Memory B cell (primary cell): ENCODE results near the gene PUS1.

Experiments used
- ATAC-seq: fragments of 150-1000 bp; cut with Tn5 transposase; 2 replicates; pipeline ENCODE4 v1.10.0; 2021; ENCODE audit warnings: low read depth, mild to moderate bottlenecking, moderate library complexity
- DNase-seq, 2 donors: peaks; one replicate each; pipeline ENCODE4 v3.0.0; 2022; ENCODE audit warnings: low spot score in 2 of 2
- H3K27ac Mint-ChIP-seq: one replicate; pipeline ENCODE4 v1.8.0; 2022; ENCODE audit warnings: mild to moderate bottlenecking, moderate library complexity, mixed read lengths
- H3K27me3 Mint-ChIP-seq: one replicate; pipeline ENCODE4 v1.8.0; 2022; ENCODE audit warnings: mixed read lengths
- H3K36me3 Mint-ChIP-seq: one replicate; pipeline ENCODE4 v1.8.0; 2022; ENCODE audit warnings: mild to moderate bottlenecking, mixed read lengths
- H3K4me1 Mint-ChIP-seq: one replicate; pipeline ENCODE4 v1.8.0; 2022; ENCODE audit warnings: mixed read lengths
- H3K4me3 Mint-ChIP-seq: one replicate; pipeline ENCODE4 v1.8.0; 2022; ENCODE audit warnings: mild to moderate bottlenecking, moderate library complexity, mixed read lengths
- H3K9me3 Mint-ChIP-seq: one replicate; pipeline ENCODE4 v1.8.0; 2022; ENCODE audit warnings: mixed read lengths

The PUS1 gene

DNA sequence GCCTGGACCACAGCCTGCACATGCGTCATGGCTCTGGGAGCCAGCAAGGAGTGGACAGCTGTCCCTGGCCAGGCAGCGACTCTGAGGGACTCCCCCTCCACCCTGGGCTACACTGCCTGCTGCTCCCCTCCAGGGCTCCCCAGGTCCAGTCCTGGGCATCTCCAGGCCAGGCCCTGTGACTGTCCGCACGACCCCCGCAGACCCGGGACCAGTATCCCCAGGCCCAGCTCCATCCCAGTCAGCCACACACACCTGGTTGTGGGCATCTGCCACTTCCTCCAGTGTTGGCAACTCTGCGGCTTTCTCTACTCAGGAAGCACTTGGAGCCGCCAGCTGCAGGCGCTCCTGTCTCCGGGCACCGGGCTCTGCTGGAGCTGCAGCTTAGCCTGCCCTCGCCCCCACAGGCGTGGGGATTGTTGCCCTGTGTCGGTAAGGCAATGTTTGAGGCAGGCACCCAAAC, 32.2 kb upstream of the PUS1 start:
- Mint-ChIP-seq H3K27ac (peak overlapping the region; percentile 88), H3K9me3 (no peaks in the 10 kb centered on the region), H3K4me1 (peaks cover 9% of the 10 kb centered on the region), H3K4me3 (peak overlapping the region; percentile 79), H3K36me3 (no peaks in the 10 kb centered on the region), H3K27me3 (no peaks in the 10 kb centered on the region)
- ATAC-seq (no peak), DNase-seq (no peak)

DNA sequence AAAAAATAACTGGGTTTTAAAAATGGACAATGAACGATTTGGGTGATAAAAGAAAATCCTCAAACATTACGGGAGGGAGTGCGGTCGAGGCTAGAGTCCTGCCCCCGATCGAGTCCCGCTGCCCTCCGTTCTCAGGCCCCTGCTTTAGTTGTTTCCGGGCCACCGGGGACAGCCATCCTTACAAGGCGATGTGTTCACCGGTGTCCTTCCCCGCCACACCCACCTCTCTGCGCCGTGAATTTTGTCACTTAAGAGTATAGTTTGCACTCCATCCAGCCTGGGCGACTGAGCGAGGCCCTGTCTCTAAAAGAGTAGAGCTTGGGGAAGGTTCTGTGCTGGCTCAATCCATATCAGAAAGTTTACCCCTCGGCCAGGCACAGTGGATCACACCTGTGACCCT, 31.8 kb upstream of the PUS1 start:
- H3K27me3 Mint-ChIP-seq = no peaks in the 10 kb centered on the region
- no peak for DNase-seq
- no peaks in the 10 kb centered on the region for H3K9me3 Mint-ChIP-seq
- H3K27ac Mint-ChIP-seq = peak overlapping the region; percentile 88
- peak overlapping the region; percentile 2 for H3K4me3 Mint-ChIP-seq
- no peak for ATAC-seq
- H3K36me3 Mint-ChIP-seq = peaks cover 1% of the 10 kb centered on the region
- H3K4me1 Mint-ChIP-seq = peaks cover 10% of the 10 kb centered on the region

DNA sequence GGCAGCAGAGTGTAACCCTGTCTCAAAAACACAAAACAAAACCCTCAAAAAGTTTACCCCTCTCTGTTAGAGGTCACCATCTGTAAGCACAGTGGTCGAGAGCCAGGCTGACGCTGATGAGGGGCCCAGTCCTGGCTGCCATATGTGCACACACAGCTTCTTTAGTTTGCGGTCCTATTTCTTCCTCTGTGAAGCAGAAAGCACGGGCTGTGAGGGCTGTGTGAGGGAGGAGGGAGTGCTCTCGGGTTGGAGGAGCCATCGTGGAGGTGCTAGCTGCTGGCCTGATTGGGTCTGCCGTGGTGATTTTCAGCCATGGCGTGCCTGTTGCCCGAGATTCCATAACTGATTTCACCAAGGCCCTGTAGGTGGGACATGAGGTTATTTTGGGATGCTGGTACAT, 31.2 kb upstream of the PUS1 start:
- no peak for DNase-seq
- no peak overlapping the region for H3K27ac Mint-ChIP-seq
- no peak overlapping the region for H3K4me3 Mint-ChIP-seq

DNA sequence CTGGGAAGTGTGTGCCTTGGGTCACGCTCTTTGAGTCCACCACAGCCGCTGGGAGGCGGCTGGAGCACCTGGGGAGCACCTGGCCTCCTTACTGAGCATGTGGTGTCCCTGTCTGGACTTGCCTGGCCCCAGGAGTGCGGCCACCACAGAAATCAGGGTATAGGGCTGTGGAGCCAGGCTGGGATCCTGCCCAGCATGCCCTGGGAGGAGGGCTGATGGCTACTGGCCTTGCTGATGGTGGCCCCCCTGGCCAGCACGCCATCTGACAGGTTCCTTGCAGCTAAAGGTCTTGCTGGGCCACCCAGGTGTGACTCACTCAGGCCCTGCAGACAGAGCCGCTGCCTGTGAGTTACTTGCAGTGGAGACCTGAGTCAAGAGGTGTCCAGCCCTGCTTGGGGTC, 28.7 kb upstream of the PUS1 start:
- DNase-seq = no peak
- Mint-ChIP-seq H3K27ac (no peak overlapping the region), H3K4me3 (no peak overlapping the region), H3K36me3 (peaks cover 1% of the 10 kb centered on the region), H3K9me3 (no peaks in the 10 kb centered on the region), H3K4me1 (peaks cover 14% of the 10 kb centered on the region), H3K27me3 (no peaks in the 10 kb centered on the region)
- ATAC-seq = no peak

More for the DNA sequence above, 31.2 kb upstream of the PUS1 start:
- Mint-ChIP-seq H3K4me1 (peaks cover 11% of the 10 kb centered on the region), H3K36me3 (peaks cover 1% of the 10 kb centered on the region), H3K9me3 (no peaks in the 10 kb centered on the region), H3K27me3 (no peaks in the 10 kb centered on the region)
- no peak for ATAC-seq

DNA sequence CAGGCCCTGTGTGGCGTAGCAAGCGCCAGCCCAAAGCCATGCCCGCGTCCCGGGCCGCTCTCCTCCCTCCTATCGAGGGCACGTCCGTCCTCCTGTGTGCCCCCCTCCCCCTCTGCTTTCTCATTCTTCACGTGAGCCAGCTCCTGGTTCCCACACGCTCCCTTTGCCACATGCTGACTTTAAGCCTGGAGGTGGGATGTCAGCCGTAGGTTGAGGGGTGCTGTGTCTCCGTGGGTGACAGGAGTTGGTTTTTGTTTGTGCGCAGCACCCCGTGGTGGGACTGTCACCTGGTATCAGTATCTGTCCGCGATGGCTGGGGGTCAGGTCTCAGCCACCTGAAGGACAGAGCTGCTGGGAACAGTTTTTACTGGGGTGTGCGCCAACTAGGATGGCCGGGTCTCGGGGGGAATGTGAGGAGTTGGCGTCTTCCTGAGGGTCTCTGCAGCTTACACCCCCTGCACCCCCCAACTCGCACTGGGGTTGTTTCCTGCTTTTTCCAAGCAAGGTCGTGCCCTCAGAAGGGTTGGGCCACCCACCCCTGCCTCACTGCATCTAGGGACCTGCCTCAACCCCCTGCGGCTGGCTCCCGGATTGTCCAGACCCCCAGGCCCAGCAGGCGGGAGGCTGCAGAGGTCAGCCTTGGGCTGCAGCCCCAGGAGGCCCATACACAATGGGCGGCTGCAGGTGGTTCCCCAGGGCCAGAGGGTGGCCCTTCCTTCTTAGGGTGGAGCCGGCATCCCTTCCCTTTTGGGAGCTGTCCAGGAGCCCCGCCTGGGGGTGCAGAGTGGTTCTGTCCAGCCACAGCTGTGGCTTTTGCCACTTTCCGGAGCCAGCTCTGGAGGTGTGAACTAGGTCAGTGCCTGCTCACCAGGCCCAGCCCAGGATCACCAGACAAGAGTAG, 27.4 kb upstream of the PUS1 start:
- H3K36me3 Mint-ChIP-seq = peaks cover 1% of the 10 kb centered on the region
- no peak overlapping the region for H3K4me3 Mint-ChIP-seq
- H3K9me3 Mint-ChIP-seq = no peaks in the 10 kb centered on the region
- H3K27me3 Mint-ChIP-seq = no peaks in the 10 kb centered on the region
- DNase-seq (no peak), ATAC-seq (no peak)
- no peak overlapping the region for H3K27ac Mint-ChIP-seq
- H3K4me1 Mint-ChIP-seq = peaks cover 8% of the 10 kb centered on the region

DNA sequence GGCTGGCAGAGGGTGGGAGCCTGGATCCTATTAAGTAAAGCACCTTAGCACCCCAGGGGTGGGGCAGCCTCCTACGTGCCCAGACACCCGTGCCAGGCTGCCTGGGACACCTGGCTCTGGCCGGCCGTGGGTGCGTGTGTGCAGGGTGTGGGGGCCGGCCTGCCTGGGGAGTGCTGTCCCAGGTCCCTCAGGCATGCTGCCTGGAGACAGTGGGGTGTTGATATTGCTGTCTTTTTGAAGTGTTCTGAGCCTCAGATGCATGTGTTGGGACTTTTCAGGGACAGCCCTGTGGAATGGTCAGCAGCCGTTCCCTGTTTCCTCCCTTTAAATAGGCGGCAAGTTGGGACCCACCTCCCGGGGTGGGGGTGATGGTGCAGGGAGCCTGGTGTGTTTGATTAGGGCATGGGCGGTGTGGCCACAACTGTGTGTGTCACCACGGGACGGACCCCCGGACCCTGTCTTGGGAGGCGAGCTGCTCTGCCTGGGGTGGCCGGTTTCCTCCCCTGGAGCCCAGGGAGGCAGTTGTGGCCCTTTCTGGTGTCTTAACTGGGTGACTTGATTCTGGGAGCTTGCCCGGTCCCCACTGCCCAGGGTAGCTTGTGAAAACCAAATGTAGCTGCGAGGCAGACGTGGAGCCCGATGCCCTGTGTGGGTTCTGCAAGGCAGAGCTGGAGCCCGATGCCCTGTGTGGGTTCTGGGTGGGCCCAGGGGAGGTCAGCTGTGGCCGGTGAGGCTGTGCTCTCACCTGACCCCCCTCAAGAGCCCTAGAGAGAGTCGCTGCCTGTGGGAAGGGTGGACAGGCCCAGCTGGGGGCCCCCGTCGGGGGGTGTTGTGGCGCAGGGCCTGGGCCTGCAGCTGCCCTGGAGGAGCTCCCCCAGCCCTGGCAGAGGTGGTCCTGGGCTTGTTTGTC, 26.5 kb upstream of the PUS1 start:
- H3K4me3 Mint-ChIP-seq = no peak overlapping the region
- no peaks in the 10 kb centered on the region for H3K9me3 Mint-ChIP-seq
- DNase-seq (no peak), ATAC-seq (no peak)
- peaks cover 1% of the 10 kb centered on the region for H3K36me3 Mint-ChIP-seq
- no peaks in the 10 kb centered on the region for H3K27me3 Mint-ChIP-seq
- H3K4me1 Mint-ChIP-seq = peaks cover 6% of the 10 kb centered on the region
- no peak overlapping the region for H3K27ac Mint-ChIP-seq

DNA sequence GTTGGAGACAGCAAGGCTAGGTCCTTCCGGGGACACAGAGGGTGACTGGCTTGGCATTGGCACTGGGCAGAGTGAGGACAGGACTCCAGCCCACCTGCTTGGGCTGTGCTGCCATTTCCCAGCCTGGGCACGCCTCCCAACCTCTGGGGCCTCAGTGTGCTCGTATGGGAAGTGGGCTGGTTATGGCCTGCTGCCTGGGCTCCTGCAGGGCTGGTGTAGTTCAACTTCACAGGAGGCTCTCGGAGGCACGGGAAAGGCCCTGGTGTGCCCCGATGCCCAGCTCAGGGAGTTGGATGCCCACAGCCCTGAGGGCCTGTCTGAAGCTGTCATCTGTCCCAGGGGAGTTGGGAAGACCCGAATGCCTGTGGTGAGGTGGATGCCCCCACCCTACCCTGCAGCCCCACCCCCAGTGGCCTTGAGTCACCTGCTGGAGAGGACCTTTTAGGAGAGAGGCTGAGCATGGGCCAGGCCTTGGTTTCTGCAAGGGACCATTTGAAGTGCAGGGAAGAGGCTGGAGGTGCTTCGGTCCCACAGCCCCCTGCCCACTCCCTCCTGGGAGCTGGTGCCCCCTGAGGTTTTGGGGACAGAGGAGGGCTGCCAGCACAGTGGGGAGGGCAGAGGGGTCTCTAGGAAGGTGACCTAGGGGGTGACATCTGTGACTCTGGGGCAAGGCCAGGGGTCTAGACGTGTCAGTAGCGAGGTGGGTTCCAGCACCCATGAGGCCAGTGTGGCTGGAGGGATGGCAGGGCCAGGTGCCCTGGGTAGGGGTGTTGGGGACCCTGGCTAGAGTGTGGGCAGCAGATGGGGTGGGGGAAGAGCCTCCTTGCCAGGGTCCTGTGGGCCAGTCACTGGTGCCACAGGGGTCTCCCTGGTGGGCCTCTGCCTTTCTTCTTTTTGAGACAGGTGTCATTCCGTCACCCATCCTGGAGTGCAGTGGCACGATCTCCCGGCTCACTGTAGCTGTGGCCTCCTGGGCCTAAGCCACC, 25.5 kb upstream of the PUS1 start:
- Mint-ChIP-seq H3K27ac (no peak overlapping the region), H3K4me3 (no peak overlapping the region), H3K9me3 (no peaks in the 10 kb centered on the region), H3K36me3 (peaks cover 1% of the 10 kb centered on the region), H3K27me3 (no peaks in the 10 kb centered on the region), H3K4me1 (peaks cover 6% of the 10 kb centered on the region)
- DNase-seq = no peak
- no peak for ATAC-seq

DNA sequence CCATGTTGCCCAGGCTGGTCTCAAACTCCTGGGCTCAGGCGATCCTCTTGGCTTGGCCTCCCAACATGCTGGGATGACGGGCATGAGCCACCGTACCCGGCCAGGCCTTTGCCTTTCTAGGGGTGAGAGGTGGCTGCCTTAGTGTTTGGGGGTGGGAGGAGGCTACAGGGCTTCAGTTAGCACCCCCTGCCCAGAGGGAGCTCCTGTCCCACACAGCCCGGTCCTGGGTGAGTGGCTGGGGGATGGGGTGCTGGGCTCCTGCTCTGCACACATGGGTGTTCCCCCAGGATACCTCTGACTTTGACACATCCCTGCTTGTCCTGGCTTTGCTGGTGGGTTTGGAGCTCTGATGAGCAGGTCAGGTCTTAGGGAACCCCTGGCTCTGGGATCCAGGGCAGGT, 24.7 kb upstream of the PUS1 start:
- no peak overlapping the region for H3K27ac Mint-ChIP-seq

DNA sequence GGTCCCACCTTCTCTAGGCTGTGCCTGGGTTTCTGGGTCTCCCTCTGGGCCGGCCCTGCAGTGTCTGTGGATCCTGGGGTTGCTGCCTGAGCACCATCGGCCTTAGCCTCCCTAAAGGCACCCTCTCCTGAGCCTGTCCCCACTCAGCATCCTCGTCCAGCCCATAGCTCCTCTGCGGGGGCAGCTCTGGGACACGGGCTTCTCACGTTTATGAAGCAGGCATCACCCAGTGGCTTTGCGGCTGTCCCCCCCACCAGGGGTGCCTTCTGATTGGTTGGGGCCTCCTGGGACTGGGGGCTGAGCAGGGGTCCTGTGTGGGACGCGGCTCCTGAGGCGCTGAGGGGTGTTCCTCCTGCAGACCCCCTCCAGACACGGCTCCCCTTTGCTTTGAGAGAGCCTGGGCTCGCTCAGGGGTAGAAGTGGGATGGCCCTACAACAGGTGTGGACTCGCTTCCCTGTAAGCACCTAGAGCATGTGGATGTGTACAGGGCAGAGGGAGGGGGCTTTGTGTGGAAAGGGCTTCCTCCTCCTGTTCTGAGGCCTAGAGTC, 23.9 kb upstream of the PUS1 start:
- Mint-ChIP-seq H3K9me3 (no peaks in the 10 kb centered on the region), H3K27ac (no peak overlapping the region), H3K27me3 (no peaks in the 10 kb centered on the region), H3K4me3 (no peak overlapping the region), H3K36me3 (peaks cover 5% of the 10 kb centered on the region), H3K4me1 (peaks cover 6% of the 10 kb centered on the region)
- ATAC-seq (no peak), DNase-seq (no peak)

More for the DNA sequence above, 24.7 kb upstream of the PUS1 start:
- Mint-ChIP-seq H3K36me3 (peaks cover 4% of the 10 kb centered on the region), H3K27me3 (no peaks in the 10 kb centered on the region), H3K4me1 (peaks cover 6% of the 10 kb centered on the region), H3K4me3 (no peak overlapping the region), H3K9me3 (no peaks in the 10 kb centered on the region)
- no peak for ATAC-seq
- DNase-seq = no peak

DNA sequence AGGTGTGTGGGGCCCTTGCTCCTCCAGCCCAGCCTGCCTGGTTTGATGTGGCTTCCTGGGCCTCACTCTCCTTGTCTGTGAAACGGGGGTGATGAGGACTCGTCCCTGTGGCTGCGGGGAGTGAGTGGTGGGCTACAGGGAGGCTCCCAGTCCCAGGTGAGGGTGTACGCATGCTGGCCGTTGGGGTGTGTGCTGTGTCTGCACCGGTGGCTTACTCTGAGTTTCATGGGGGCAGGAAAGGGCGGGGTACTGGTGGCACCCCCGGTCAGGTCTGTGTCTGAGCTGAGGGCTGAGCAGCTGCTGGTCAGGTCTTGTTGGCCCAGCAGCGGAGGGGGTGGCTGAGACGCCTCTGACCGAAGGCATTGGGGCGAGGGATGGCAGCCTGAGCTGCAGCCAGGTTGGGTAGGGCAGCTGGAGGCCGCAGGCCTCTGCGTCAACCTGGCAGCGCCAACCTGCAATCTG, 23.4 kb upstream of the PUS1 start:
- Mint-ChIP-seq H3K4me1 (peaks cover 6% of the 10 kb centered on the region), H3K9me3 (no peaks in the 10 kb centered on the region), H3K36me3 (peaks cover 6% of the 10 kb centered on the region), H3K27ac (no peak overlapping the region), H3K4me3 (no peak overlapping the region), H3K27me3 (no peaks in the 10 kb centered on the region)
- ATAC-seq (no peak), DNase-seq (no peak)

DNA sequence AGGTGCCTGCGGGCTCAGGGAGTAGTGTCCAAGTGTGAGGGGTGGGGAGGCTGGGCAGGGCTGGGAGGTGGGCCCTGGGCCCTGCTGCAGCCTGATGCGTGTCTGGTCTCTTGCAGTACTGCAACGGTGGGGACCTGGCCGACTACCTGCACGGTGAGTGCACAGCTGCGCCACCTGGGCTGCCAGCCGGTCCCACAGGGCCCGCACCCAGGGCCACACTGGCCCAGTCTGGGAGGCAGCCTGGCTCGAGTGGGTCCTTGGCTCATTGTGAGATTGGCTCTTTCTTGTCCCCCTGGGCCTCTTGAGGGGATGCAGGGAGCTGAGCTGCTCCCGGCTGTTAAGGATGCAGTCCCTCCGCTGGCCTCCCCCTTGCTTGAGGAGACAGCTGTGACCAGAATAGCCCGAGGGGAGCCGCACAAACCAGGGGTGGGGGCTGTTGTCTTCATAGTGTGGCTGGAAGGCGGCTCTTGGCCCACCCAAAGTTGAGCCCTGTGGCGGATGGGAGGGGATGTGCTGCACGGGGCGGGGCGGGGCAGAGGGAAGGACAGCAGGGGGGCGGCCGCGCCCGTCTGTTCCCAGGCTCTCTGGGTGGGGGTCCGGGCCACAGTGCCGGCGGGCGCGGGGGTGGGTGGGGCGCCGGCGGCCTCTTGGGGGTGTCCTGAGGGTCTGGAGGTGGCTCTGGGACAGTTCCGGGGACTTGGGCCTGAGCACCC, 21.5 kb upstream of the PUS1 start:
- no peak overlapping the region for H3K27ac Mint-ChIP-seq
- peaks cover 9% of the 10 kb centered on the region for H3K36me3 Mint-ChIP-seq
- H3K9me3 Mint-ChIP-seq = no peaks in the 10 kb centered on the region

DNA sequence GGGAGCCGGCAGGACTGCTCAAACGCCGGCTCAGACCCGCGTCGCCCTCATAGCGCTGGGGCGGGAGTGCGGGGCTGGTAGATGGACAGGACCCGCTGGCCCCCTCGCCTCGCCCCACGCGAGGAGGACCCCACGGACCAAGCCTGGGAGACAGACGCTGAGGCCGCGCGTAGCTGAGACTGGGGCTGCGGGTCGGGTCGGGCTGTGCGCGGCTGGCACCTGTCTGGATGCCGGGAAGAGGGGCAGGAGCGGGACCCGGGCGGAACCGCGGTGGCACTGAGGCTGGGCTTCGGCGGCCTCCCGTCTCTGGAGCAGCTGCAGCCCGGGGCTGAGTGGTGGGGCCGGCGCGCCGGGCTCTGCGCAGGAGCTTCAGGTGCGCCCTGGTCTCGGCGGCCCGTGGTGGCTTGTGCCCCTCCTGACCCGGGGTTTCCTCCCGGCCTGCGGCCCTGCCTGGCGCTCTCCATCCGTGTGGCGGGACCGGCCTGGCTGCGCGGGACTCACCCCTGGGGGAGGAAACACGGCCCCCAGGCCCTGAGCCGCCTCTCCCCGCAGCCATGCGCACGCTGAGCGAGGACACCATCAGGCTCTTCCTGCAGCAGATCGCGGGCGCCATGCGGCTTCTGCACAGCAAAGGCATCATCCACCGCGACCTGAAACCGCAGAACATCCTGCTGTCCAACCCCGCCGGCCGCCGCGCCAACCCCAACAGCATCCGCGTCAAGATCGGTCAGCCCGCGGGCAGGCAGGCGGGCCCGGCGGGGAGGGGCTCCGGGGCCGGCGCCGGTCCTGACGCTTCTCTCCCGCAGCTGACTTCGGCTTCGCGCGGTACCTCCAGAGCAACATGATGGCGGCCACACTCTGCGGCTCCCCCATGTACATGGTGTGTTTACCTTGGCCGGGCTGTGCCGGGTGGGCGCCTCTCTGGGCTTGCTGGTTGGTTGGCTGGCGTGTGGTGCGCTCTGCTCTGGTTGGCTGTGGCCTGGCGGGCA, 20.7 kb upstream of the PUS1 start:
- Mint-ChIP-seq H3K9me3 (no peaks in the 10 kb centered on the region), H3K27me3 (no peaks in the 10 kb centered on the region), H3K36me3 (peaks cover 9% of the 10 kb centered on the region), H3K4me3 (no peak overlapping the region), H3K27ac (no peak overlapping the region), H3K4me1 (peaks cover 4% of the 10 kb centered on the region)
- DNase-seq (no peak), ATAC-seq (no peak)

More for the DNA sequence above, 21.5 kb upstream of the PUS1 start:
- DNase-seq (no peak), ATAC-seq (no peak)
- peaks cover 4% of the 10 kb centered on the region for H3K4me1 Mint-ChIP-seq
- H3K4me3 Mint-ChIP-seq = no peak overlapping the region
- H3K27me3 Mint-ChIP-seq = no peaks in the 10 kb centered on the region
